HG02610 (cell line): ENCODE results near the gene KDM5C.

Experiments used
- ATAC-seq: cut with Tn5 transposase; IDR thresholded peaks from one replicate; pipeline ENCODE4 v1.9.1; 2021; ENCODE audit warnings: mild to moderate bottlenecking, moderate library complexity; ENCODE audit not compliant: unreplicated experiment

Gene KDM5C

GRCh38 chrX:53251307-53251706 is 26.3 kb upstream of the KDM5C start:
- no peak for ATAC-seq

- ATAC-seq = no peak
Observed at GRCh38 chrX:53250556-53250955, 25.5 kb upstream of the KDM5C start.

GRCh38 chrX:53249408-53250042 is 24.5 kb upstream of the KDM5C start:
- no peak for ATAC-seq

GRCh38 chrX:53247928-53248327 is 22.9 kb upstream of the KDM5C start:
- no peak for ATAC-seq

- ATAC-seq = no peak
Observed at GRCh38 chrX:53246231-53246630, 21.2 kb upstream of the KDM5C start.

- no peak for ATAC-seq
Observed at GRCh38 chrX:53244610-53245009, 19.6 kb upstream of the KDM5C start.

GRCh38 chrX:53242310-53242709 is 17.3 kb upstream of the KDM5C start:
- no peak for ATAC-seq

GRCh38 chrX:53241558-53241957 is 16.6 kb upstream of the KDM5C start:
- ATAC-seq = no peak

- ATAC-seq = no peak
Observed at GRCh38 chrX:53239474-53239873, 14.5 kb upstream of the KDM5C start.

- ATAC-seq = no peak
Observed at GRCh38 chrX:53237056-53237455, 12.0 kb upstream of the KDM5C start.

- no peak for ATAC-seq
Observed at GRCh38 chrX:53236025-53236679, 11.1 kb upstream of the KDM5C start.

- ATAC-seq = no peak
Observed at GRCh38 chrX:53235566-53235965, 10.6 kb upstream of the KDM5C start.

GRCh38 chrX:53234484-53234883 is 9.5 kb upstream of the KDM5C start:
- no peak for ATAC-seq

- no peak for ATAC-seq
Observed at GRCh38 chrX:53233536-53233935, 8.5 kb upstream of the KDM5C start.

- ATAC-seq = no peak
Observed at GRCh38 chrX:53230116-53230515, 5.1 kb upstream of the KDM5C start.

- ATAC-seq = no peak
Observed at GRCh38 chrX:53227224-53227765, 2.3 kb upstream of the KDM5C start.

GRCh38 chrX:53223955-53224859 is 800 bp downstream of the KDM5C start:
- peak; percentile 43 for ATAC-seq

- ATAC-seq = no peak
Observed at GRCh38 chrX:53223068-53223693, 1.8 kb downstream of the KDM5C start.

- no peak for ATAC-seq
Observed at GRCh38 chrX:53211391-53211978, 13.5 kb downstream of the KDM5C start.

- ATAC-seq = no peak
Observed at GRCh38 chrX:53196678-53197077, 28.3 kb downstream of the KDM5C start.

GRCh38 chrX:53195401-53195800 is 29.6 kb downstream of the KDM5C start:
- no peak for ATAC-seq
